ENCODE data around the gene FCRL2.

Gene FCRL2

GRCh38 chr1:157775101-157775870, 1.6 kb downstream of the FCRL2 start:
- TF ChIP-seq CTCF (IDR thresholded peaks at IDR 0.05; ENCODE audit: low read depth, low read length, missing control alignments): no peak
- no peak for DNase-seq (ENCODE audit: extremely low read depth, low read depth)
- H3K4me3 ChIP-seq (replicated peaks; ENCODE audit: low read depth, low read length): no peak overlapping the region

- H3K4me3 ChIP-seq (replicated peaks; ENCODE audit: low read depth, low read length): no peak overlapping the region
- no peak for TF ChIP-seq CTCF (IDR thresholded peaks at IDR 0.05; ENCODE audit: low read depth, low read length, missing control alignments)
Observed at GRCh38 chr1:157774412-157774811, 2.5 kb downstream of the FCRL2 start.

GRCh38 chr1:157773493-157774350, 3.2 kb downstream of the FCRL2 start:
- no peak overlapping the region for H3K4me3 ChIP-seq (replicated peaks; ENCODE audit: low read depth, low read length)
- DNase-seq (ENCODE audit: extremely low read depth, low read depth): no peak
- TF ChIP-seq CTCF (IDR thresholded peaks at IDR 0.05; ENCODE audit: low read depth, low read length, missing control alignments): peak; percentile 10

More at GRCh38 chr1:157774412-157774811, 2.5 kb downstream of the FCRL2 start:
- DNase-seq (ENCODE audit: extremely low read depth, low read depth): no peak

- no peak for TF ChIP-seq CTCF (IDR thresholded peaks at IDR 0.05; ENCODE audit: low read depth, low read length, missing control alignments)
- DNase-seq (ENCODE audit: extremely low read depth, low read depth): no peak
- no peak overlapping the region for H3K4me3 ChIP-seq (replicated peaks; ENCODE audit: low read depth, low read length)
Observed at GRCh38 chr1:157771661-157772425, 5.1 kb downstream of the FCRL2 start.

GRCh38 chr1:157770442-157771043, 6.4 kb downstream of the FCRL2 start:
- no peak for DNase-seq (ENCODE audit: extremely low read depth, low read depth)
- H3K4me3 ChIP-seq (replicated peaks; ENCODE audit: low read depth, low read length): no peak overlapping the region
- peak; percentile 14 for TF ChIP-seq CTCF (IDR thresholded peaks at IDR 0.05; ENCODE audit: low read depth, low read length, missing control alignments)

GRCh38 chr1:157766792-157767191, 10.1 kb downstream of the FCRL2 start:
- no peak for TF ChIP-seq CTCF (IDR thresholded peaks at IDR 0.05; ENCODE audit: low read depth, low read length, missing control alignments)
- no peak for DNase-seq (ENCODE audit: extremely low read depth, low read depth)
- no peak overlapping the region for H3K4me3 ChIP-seq (replicated peaks; ENCODE audit: low read depth, low read length)

Data from HFF-Myc (cell line).